HG03135 (cell line): ENCODE results near the gene RNASE7.
"Not testable (repeated sequence)": the region's sequence is repeated elsewhere in the genome, so short reads cannot be mapped to it uniquely, and the experiment has no call there.

ENCODE experiments used
- ATAC-seq: cut with Tn5 transposase; IDR thresholded peaks from one replicate; pipeline ENCODE4 v1.9.1; 2021; ENCODE audit warnings: mild to moderate bottlenecking, moderate library complexity; ENCODE audit not compliant: unreplicated experiment

The RNASE7 gene

GRCh38 chr14:21041676-21042433 lies at the start of gene RNASE7:
TSS of gene RNASE7 (plus strand) at chr14:21042362. CDS start at chr14:21042993, 631 bp downstream.
- no peak for ATAC-seq

DNA sequence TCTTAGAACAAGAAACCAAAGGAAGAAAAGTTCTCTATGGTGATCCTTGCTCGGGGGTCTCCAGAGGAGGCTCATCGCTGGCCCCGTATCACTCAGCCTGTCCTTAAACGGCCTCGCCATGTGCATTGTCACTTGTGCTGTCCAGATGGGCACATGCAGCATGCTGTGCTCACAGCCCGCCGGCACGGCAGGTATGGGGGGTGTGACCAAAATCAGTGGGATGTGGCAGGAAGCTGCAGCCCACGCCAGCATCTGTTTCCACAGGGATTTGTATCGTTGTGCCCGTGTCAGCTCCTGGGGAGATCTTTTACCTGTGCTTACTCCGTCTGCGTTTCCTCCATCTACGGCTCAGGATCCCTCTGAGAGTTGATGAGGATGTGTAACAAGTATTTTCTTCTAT lies 45.6 kb upstream of the RNASE7 start:
- ATAC-seq = no peak

DNA sequence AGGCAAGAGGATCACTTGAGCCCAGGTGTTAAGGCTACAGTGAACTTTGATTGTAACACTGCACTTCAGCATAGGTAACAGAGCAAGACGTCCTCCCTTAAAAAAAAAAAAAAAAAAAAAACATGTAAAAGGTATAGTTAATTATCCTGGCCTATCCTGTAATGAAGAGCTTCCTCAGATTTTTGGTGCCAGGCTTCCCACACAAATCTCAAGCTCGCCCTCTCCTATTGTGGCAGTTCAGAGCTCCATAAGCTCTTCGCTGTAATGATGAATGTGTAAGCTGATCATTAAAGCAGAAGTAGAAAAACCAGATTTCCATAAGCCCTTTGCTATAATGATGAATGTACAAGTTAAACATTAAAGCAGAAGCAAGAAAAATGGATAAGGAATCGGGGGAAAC lies 45.0 kb upstream of the RNASE7 start:
- ATAC-seq = no peak

- no peak for ATAC-seq
Measured at GRCh38 chr14:20997564-20997963, 44.6 kb upstream of the RNASE7 start.

GRCh38 chr14:20998139-20998538 lies 44.0 kb upstream of the RNASE7 start:
- no peak for ATAC-seq

DNA sequence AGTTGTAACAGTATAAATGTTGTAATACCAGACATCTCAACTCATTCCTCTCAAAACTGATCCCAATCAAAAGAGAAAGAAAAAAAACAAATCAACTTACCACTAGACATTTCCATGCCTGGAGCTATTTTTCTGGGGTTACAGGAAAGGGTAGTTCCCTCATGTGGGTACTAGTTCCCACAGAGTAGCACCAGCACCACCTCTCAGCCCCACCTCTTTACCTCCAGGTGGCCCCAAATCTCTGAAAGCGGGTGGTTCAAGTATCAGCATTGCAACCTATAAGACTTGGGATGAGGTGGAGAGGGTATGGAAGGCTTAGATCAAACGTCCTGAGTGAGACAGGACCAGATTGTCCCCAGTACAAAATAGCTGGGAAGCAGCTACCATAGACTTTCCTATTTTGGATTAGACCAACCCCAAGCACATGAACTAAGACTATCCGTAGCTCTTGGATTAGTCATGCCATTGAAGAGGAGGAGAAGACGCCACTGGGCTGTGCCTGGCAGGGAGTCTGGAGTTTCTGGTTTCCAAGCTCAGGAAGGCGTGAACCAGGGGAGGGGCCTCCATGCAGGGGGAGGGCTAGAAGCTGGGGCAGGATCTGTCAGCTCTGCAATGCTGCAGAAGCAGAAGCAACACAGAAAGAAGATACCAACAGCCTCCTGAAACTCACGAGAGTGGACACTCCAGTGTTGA lies 43.3 kb upstream of the RNASE7 start, which contains the start of gene SLC39A2:
SLC39A2 (plus strand) TSS at position 620 of the 693 bp plus-strand sequence. CDS start 154 bp downstream, outside the sequence.
- ATAC-seq = no peak

DNA sequence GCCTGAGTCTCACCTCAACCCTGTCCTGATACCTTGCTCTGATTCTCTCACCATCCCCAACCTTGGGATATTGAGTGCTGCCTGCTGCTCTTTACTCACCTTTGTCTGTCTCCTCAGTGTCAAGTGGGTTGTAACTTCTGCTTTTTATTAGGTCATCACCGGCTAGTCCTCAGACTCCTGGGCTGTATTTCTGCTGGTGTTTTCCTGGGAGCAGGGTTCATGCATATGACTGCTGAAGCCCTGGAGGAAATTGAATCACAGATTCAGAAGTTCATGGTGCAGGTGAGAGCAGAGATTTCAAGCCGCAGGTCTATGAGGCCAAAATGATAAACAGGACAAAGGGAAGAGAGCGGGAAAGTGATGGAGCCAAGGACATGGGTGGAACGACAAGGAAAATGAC lies 42.6 kb upstream of the RNASE7 start:
- no peak for ATAC-seq

- ATAC-seq = no peak
Measured at GRCh38 chr14:21001218-21001617, 40.9 kb upstream of the RNASE7 start.

DNA sequence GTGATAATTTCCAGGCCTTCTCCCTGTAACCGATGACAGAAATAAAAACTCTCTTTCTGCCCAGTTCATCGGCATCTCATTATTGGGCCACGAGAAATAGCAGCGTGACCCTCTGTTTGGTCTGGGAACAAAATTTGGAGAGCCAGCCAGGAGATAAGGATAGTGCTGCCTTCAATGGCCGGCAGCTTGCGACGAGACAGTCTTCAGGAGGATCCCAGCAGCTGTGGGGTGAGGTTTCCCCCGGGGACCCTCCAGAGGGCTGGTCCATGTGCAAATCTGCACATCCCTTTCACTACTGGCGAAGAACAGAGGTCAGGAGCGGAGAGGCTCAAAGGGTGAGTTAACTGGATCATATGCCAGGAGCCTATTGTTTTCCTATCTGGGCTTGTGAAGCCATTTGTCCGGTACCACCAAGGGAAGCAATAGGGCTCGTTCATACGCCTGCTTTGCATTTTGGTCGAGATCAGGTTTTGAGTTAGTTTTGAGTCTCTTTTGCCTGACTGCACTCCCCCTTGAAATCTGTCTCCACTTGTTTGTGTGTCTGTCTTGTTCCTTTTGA lies 38.3 kb upstream of the RNASE7 start:
- ATAC-seq = no peak

- ATAC-seq = not testable (repeated sequence)
Measured at GRCh38 chr14:21009721-21010120, 32.4 kb upstream of the RNASE7 start.

- ATAC-seq = no peak
Measured at GRCh38 chr14:21011136-21011535, 31.0 kb upstream of the RNASE7 start.

- ATAC-seq = no peak
Measured at GRCh38 chr14:21014761-21015190, 27.4 kb upstream of the RNASE7 start.

DNA sequence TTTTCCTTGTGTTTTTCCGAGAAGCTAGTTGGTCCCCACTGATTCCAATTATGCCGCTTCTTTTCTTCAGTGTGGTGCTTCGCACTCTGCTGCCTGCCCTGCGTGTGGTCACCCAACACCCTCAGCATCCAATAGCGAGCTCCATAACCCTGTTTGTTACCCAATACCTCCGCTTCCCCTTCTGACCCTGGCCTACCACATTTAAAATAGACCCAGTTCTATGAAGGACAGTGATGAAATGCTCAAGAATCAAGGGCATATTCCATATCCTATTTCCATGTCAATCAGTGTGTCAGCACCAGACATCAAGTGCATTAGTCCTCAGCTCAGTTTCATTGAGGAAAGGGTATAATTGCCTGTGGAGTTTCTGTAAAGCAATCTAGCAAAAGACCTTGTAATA lies 26.9 kb upstream of the RNASE7 start:
- ATAC-seq = no peak

DNA sequence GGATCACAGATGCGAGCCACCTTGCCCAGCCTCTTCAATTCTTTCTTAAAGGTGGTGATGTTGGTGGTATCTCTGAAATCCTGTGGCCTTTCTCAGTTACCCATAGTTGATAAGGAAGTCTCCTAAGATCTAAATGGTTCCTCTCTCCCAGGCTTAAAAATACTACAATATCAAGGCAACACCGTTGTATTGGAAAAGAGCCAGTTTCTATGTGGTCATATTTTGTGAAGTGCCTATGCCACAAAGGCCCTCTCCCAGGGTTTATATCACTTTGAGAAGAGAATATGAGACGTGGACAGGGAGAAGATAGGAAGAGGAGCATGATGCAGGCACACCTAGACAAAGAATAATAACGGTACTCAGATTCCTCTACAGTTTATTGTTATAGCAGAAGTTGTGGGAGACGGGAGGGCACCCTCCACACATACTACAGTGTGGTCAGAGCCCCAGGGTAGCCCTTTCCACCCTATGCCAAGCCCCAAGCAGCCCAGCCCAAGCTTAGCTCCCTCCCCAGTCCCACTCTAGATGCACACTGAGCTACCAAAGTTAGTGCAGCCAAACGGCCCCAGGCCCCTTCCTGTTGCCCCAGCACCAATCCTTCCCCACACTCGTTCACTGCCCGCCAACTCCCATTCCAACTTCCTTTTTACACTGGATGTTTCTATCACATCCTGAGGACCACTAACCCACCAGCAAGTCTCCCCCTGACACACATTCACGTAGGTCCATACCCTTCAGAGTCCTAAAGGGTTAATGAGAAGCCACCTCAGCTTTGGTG lies 25.6 kb upstream of the RNASE7 start:
- no peak for ATAC-seq

DNA sequence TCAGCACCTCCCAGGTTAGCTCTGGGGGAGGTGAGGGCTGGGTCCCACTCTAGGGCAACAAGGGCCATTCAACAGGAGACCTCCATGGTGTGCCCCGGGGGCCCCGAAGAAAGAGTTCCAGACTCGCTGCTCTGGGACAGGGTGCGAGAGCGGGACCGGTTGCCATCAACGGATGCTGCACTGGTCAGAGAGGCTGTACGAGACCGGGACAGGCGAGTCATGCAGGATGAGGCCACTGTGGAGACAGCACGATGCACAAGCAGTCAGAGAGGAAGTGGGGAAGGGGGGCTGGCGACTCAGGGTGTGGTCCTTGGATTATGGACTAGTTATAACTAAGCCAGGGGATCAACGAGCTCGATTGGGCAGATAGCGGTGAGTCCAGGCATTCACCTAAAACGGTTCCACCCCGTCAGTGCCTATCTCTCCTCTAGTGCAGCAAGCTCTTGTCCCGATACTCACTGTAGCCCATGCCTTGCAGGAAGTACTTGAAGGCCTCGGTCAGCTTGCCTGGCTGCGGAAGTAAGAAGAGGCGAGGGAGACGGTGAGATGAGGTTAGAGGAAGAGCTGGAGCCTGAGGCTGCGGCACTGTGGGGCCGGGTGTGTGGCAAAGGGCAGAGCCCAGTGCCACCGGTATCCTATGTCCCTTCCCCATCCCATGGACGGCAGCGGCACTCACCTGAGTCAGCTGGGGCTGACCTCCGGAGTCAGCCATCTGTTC lies 24.5 kb upstream of the RNASE7 start:
- ATAC-seq = no peak

GRCh38 chr14:21018286-21018685 lies 23.9 kb upstream of the RNASE7 start:
- ATAC-seq = no peak

GRCh38 chr14:21018781-21019180 lies 23.4 kb upstream of the RNASE7 start:
- ATAC-seq = no peak

GRCh38 chr14:21019366-21019765 lies 22.8 kb upstream of the RNASE7 start:
- ATAC-seq = no peak

DNA sequence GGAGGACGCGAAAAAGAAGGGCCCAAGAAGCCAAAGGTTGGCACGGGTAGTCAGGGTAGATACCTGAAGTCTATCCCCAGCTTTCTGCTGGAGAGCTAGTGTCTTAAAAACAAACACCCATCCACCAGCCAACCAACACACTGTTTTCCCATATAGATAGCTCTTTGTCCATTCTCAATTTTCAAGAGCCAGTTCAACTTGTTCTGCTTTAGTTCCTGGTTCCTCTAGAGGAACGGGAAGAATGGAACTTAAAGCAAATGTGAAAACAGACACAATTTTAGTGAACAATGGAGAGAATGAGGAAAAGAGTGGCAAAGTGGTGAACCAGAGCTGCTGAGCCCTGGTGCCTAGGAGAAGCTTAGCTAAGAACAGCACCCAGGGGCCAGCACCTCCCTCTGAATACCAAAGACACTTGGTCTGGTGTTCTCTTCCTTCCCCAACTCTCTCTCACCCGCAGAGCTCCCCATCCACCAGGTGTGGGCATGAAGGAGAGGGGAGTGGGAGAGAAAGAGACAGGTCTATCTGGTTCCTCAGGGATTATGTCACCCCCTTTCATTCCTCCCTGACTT lies 21.1 kb upstream of the RNASE7 start:
- ATAC-seq = no peak

- no peak for ATAC-seq
Measured at GRCh38 chr14:21022686-21023085, 19.5 kb upstream of the RNASE7 start.
